ENCODE results near the gene RMI2. TPM values are rescaled to one million over a fixed set of nuclear protein-coding genes. Genes with fewer than 3 reads are reported as not detected.
A peak's percentile ranks its signal among the peaks of the same experiment; 100 is the strongest.

The RMI2 gene
- total and polyA plus RNA-seq, 4 donors, result 0.28 to 8.5 (median 0.83) TPM

GRCh38 chr16:11355862-11356261, 10.6 kb downstream of the RMI2 start (continued):
- TF ChIP-seq CTCF (IDR thresholded peaks at IDR 0.05; ENCODE audit: low read depth, low read length, missing input control), result no peak
- no peak for TF ChIP-seq TAF1 (conservative IDR thresholded peaks at IDR 0.05)
- TF ChIP-seq ZBTB33 (IDR thresholded peaks at IDR 0.05), result no peak
- no peak for TF ChIP-seq MAX (IDR thresholded peaks at IDR 0.05)

- H3K27me3 ChIP-seq (ENCODE audit: control insufficient read depth in 4 of 4, insufficient read depth in 4 of 4, low read length in 3 of 4), result no peaks in the 10 kb centered on the region
- DNase-seq (ENCODE audit: low spot score), result peak; percentile 75
- TF ChIP-seq CTCF (IDR thresholded peaks at IDR 0.05; ENCODE audit: low read depth, low read length, missing input control) (peak; percentile 68), JUND (IDR thresholded peaks at IDR 0.05) (no peak), ATF3 (IDR thresholded peaks at IDR 0.05) (no peak), RAD21 (IDR thresholded peaks at IDR 0.05) (peak; percentile 93 to 97)
- H3K9me3 ChIP-seq (ENCODE audit: control insufficient read depth in 4 of 4, low read length in 3 of 4), result no peaks in the 10 kb centered on the region
- H3K9ac ChIP-seq (ENCODE audit: low read depth in 1 of 2, low read length in 2 of 2), result no peak overlapping the region
- 63% methylated on average over 15 of the region's 15 CpGs for WGBS
- no peaks in the 10 kb centered on the region for H3K36me3 ChIP-seq (ENCODE audit: control insufficient read depth in 4 of 4, insufficient read depth in 3 of 4, low read depth in 1 of 4, low read length in 3 of 4)
- no peaks in the 10 kb centered on the region for H3K4me1 ChIP-seq (ENCODE audit: control insufficient read depth in 4 of 4, insufficient read depth in 4 of 4, low read length in 3 of 4)
- no peak overlapping the region for H3K4me3 ChIP-seq (ENCODE audit: low read depth in 1 of 3, low read length in 3 of 3)
- H3K27ac ChIP-seq (ENCODE audit: low read depth in 1 of 2, low read length in 2 of 2), result no peak overlapping the region
These were observed 11.5 kb downstream of the RMI2 start for GRCh38 chr16:11356573-11357331.

GRCh38 chr16:11358531-11358930, 13.3 kb downstream of the RMI2 start:
- no peak overlapping the region for H3K4me3 ChIP-seq (ENCODE audit: low read depth in 1 of 3, low read length in 3 of 3)
- WGBS, result 81% methylated on average over 7 of the region's 7 CpGs
- H3K27ac ChIP-seq (ENCODE audit: low read depth in 1 of 2, low read length in 2 of 2), result no peak overlapping the region
- peaks cover 0 to 6% (median 2%) of the 10 kb centered on the region in 4 donors for H3K4me1 ChIP-seq (ENCODE audit: control insufficient read depth in 4 of 4, insufficient read depth in 4 of 4, low read length in 3 of 4)
- no peaks in the 10 kb centered on the region for H3K9me3 ChIP-seq (ENCODE audit: control insufficient read depth in 4 of 4, low read length in 3 of 4)
- no peaks in the 10 kb centered on the region for H3K36me3 ChIP-seq (ENCODE audit: control insufficient read depth in 4 of 4, insufficient read depth in 3 of 4, low read depth in 1 of 4, low read length in 3 of 4)
- H3K9ac ChIP-seq (ENCODE audit: low read depth in 1 of 2, low read length in 2 of 2), result no peak overlapping the region
- H3K27me3 ChIP-seq (ENCODE audit: control insufficient read depth in 4 of 4, insufficient read depth in 4 of 4, low read length in 3 of 4), result no peaks in the 10 kb centered on the region
- DNase-seq (ENCODE audit: low spot score), result no peak
- TF ChIP-seq REST (IDR thresholded peaks at IDR 0.05), result no peak
- TF ChIP-seq FOXA1 (IDR thresholded peaks at IDR 0.05), result no peak
- TF ChIP-seq FOXA2 (IDR thresholded peaks at IDR 0.05), result no peak
- TF ChIP-seq GABPA (IDR thresholded peaks at IDR 0.05 in 1 of 2, conservative IDR thresholded peaks at IDR 0.05 in 1 of 2), result no peak
- TF ChIP-seq SP1 (IDR thresholded peaks at IDR 0.05), result no peak
- TF ChIP-seq EGR1 (IDR thresholded peaks at IDR 0.05; ENCODE audit: low read depth in 2 of 2), result no peak
- TF ChIP-seq JUND (IDR thresholded peaks at IDR 0.05), result no peak
- TF ChIP-seq ATF3 (IDR thresholded peaks at IDR 0.05), result no peak
- TF ChIP-seq HNF4A (conservative IDR thresholded peaks at IDR 0.05), result no peak
- no peak for TF ChIP-seq TAF1 (conservative IDR thresholded peaks at IDR 0.05)
- TF ChIP-seq CTCF (IDR thresholded peaks at IDR 0.05; ENCODE audit: low read depth, low read length, missing input control), result no peak

Data from liver (tissue), 9 donors.